ENCODE results near the gene SMYD4. TPM values are rescaled to one million over a fixed set of nuclear protein-coding genes. Genes with fewer than 3 reads are reported as not detected.
"Not testable (repeated sequence)": the region's sequence is repeated elsewhere in the genome, so short reads cannot be mapped to it uniquely, and the experiment has no call there.

SMYD4 gene
- total RNA-seq, 2 donors from 2014 or later = 31.6 to 36.8 TPM

DNA sequence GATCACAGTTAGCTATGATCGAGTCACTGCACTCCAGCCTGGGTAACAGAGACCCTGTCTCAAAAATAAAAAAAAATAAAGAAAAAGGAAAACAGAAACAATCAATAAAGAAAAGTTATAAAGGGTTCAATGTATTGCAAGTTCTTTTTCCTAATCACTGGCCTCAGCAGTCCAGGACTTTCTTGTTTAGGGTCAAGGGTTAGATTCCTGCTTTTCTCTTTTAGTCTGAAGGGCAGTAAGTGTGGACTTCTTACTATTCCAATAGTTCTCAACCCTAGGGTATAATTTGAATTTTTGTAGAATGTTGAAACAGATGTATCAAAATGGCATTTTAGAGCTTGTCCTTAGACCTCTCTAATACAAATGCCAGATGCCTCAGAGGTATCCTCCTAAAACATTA, 27.3 kb downstream of the SMYD4 start:
- H3K27me3 ChIP-seq (ENCODE audit: control insufficient read depth, insufficient read depth, low read length, poor library complexity, severe bottlenecking) = no peaks in the 10 kb centered on the region
- Mint-ChIP-seq H3K27ac (no peak overlapping the region), H3K4me3 (no peak overlapping the region), H3K27me3 (ENCODE audit: insufficient read depth) (no peaks in the 10 kb centered on the region), H3K4me1 (no peaks in the 10 kb centered on the region), H3K36me3 (ENCODE audit: low read depth) (peaks cover 49% of the 10 kb centered on the region), H3K9me3 (no peaks in the 10 kb centered on the region)
- peaks cover 58% of the 10 kb centered on the region for H3K36me3 ChIP-seq (ENCODE audit: control insufficient read depth, insufficient read depth, low read length)
- H3K4me3 ChIP-seq (ENCODE audit: low read length) = no peak overlapping the region
- TF ChIP-seq, protein P1, sequence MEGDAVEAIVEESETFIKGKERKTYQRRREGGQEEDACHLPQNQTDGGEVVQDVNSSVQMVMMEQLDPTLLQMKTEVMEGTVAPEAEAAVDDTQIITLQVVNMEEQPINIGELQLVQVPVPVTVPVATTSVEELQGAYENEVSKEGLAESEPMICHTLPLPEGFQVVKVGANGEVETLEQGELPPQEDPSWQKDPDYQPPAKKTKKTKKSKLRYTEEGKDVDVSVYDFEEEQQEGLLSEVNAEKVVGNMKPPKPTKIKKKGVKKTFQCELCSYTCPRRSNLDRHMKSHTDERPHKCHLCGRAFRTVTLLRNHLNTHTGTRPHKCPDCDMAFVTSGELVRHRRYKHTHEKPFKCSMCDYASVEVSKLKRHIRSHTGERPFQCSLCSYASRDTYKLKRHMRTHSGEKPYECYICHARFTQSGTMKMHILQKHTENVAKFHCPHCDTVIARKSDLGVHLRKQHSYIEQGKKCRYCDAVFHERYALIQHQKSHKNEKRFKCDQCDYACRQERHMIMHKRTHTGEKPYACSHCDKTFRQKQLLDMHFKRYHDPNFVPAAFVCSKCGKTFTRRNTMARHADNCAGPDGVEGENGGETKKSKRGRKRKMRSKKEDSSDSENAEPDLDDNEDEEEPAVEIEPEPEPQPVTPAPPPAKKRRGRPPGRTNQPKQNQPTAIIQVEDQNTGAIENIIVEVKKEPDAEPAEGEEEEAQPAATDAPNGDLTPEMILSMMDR (conservative IDR thresholded peaks at IDR 0.05) = no peak
- H3K4me1 ChIP-seq (ENCODE audit: control insufficient read depth, insufficient read depth, low read length) = no peaks in the 10 kb centered on the region
- H3K9ac ChIP-seq (ENCODE audit: extremely low read depth, low read length, poor library complexity, severe bottlenecking) = no peak overlapping the region
- no peaks in the 10 kb centered on the region for H3K9me3 ChIP-seq (ENCODE audit: control insufficient read depth, low read length)
- 93% methylated on average over 1 of the region's 1 CpG; no CpG with 5 or more reads in 1 of the 2 experiments for WGBS, 2 experiments (ENCODE audit: insufficient coverage in 1 of 2, insufficient read length in 1 of 2)
- H3K27ac ChIP-seq (ENCODE audit: low read depth, low read length) = no peak overlapping the region
- no peak for DNase-seq

DNA sequence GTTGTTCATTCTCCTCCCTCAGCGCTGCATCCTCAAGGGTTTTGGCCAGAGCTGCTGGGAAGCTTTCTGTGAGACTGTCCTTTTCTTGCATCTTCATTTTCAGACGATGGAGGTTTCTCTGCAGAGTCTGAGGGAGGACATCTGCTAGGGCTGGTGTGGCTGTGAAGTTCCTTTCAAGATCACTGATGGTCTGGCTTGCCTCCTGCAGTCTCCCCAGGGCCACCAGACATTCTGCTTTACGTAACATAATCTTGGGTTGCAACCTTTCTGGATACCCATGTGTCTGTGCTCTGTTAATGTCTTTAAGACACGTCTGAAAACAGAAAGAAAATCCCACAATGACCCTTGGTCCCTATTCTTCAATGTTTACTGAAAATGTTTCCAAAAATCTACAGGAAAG, 29.0 kb downstream of the SMYD4 start:
- Histone ChIP-seq H3K27me3 (ENCODE audit: control insufficient read depth, insufficient read depth, low read length, poor library complexity, severe bottlenecking) (no peaks in the 10 kb centered on the region), H3K9ac (ENCODE audit: extremely low read depth, low read length, poor library complexity, severe bottlenecking) (no peak overlapping the region), H3K27ac (ENCODE audit: low read depth, low read length) (no peak overlapping the region), H3K4me3 (ENCODE audit: low read length) (no peak overlapping the region), H3K9me3 (ENCODE audit: control insufficient read depth, low read length) (no peaks in the 10 kb centered on the region), H3K4me1 (ENCODE audit: control insufficient read depth, insufficient read depth, low read length) (no peaks in the 10 kb centered on the region), H3K36me3 (ENCODE audit: control insufficient read depth, insufficient read depth, low read length) (peaks cover 46% of the 10 kb centered on the region)
- Mint-ChIP-seq H3K9me3 (no peaks in the 10 kb centered on the region), H3K4me3 (no peak overlapping the region), H3K4me1 (no peaks in the 10 kb centered on the region), H3K27ac (no peak overlapping the region), H3K36me3 (ENCODE audit: low read depth) (peaks cover 54% of the 10 kb centered on the region), H3K27me3 (ENCODE audit: insufficient read depth) (no peaks in the 10 kb centered on the region)
- TF ChIP-seq, protein P1 (conservative IDR thresholded peaks at IDR 0.05) = no peak
- whole genome bisulfite sequencing, 2 experiments (ENCODE audit: insufficient coverage in 1 of 2, insufficient read length in 1 of 2) = 81 to 88% methylated on average over 3 to 4 of the region's 4 CpGs
- no peak for DNase-seq

DNA sequence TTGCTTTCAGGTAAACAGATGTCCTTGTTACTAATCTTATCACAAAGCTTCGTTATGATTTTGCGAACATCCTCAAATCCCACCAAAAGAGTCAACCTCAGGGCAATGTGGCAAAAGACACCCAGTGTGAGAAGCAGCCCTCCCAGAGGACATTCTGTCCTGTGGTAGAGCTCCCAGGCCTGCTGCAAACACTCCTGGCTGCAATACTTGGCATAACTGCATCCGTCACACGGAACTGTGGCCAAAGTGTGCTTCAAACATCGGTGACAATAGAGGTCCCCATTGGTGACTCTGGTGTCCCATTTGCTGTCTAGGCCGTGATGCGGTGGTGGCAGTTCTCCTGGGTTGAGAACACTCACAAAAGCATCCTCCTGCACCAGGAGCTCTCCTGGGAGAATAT, 29.5 kb downstream of the SMYD4 start:
- Mint-ChIP-seq H3K9me3 (no peaks in the 10 kb centered on the region), H3K27me3 (ENCODE audit: insufficient read depth) (no peaks in the 10 kb centered on the region), H3K36me3 (ENCODE audit: low read depth) (peaks cover 56% of the 10 kb centered on the region), H3K27ac (no peak overlapping the region), H3K4me1 (no peaks in the 10 kb centered on the region), H3K4me3 (no peak overlapping the region)
- Histone ChIP-seq H3K4me1 (ENCODE audit: control insufficient read depth, insufficient read depth, low read length) (no peaks in the 10 kb centered on the region), H3K9me3 (ENCODE audit: control insufficient read depth, low read length) (no peaks in the 10 kb centered on the region), H3K36me3 (ENCODE audit: control insufficient read depth, insufficient read depth, low read length) (peaks cover 46% of the 10 kb centered on the region), H3K9ac (ENCODE audit: extremely low read depth, low read length, poor library complexity, severe bottlenecking) (no peak overlapping the region), H3K4me3 (ENCODE audit: low read length) (no peak overlapping the region), H3K27ac (ENCODE audit: low read depth, low read length) (no peak overlapping the region), H3K27me3 (ENCODE audit: control insufficient read depth, insufficient read depth, low read length, poor library complexity, severe bottlenecking) (no peaks in the 10 kb centered on the region)
- no peak for DNase-seq
- 97% methylated on average over 5 to 7 of the region's 7 CpGs for WGBS, 2 experiments (ENCODE audit: insufficient coverage in 1 of 2, insufficient read length in 1 of 2)
- TF ChIP-seq, protein P1 (conservative IDR thresholded peaks at IDR 0.05) = no peak

DNA sequence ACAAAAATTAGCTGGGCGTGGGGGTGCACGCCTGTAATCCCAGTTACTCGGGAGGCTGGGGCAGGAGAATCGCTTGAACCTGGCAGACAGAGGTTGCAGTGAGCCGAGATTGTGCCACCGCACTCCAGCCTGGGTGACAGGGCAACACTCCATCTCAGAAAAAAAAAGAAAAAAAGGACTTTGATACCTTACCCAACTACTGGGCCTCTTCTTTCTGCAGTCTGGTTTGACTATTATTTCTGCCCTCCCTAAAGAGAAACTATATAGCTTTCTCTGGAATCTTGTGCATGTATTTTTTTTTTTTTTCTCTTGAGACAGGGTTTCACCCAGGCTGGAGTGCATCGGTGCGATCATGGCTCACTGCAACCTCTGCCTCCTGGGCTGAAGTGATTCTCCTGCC, 31.9 kb downstream of the SMYD4 start:
- H3K4me1 ChIP-seq (ENCODE audit: control insufficient read depth, insufficient read depth, low read length); H3K9me3 ChIP-seq (ENCODE audit: control insufficient read depth, low read length); H3K4me3 Mint-ChIP-seq; H3K4me1 Mint-ChIP-seq; DNase-seq; H3K27ac ChIP-seq (ENCODE audit: low read depth, low read length); H3K27me3 Mint-ChIP-seq (ENCODE audit: insufficient read depth); H3K4me3 ChIP-seq (ENCODE audit: low read length); H3K27me3 ChIP-seq (ENCODE audit: control insufficient read depth, insufficient read depth, low read length, poor library complexity, severe bottlenecking); H3K9me3 Mint-ChIP-seq; H3K27ac Mint-ChIP-seq; H3K9ac ChIP-seq (ENCODE audit: extremely low read depth, low read length, poor library complexity, severe bottlenecking): not testable (repeated sequence)
- WGBS, 2 experiments (ENCODE audit: insufficient coverage in 1 of 2, insufficient read length in 1 of 2) = 93 to 97% methylated on average over 4 to 8 of the region's 8 CpGs
- H3K36me3 Mint-ChIP-seq (ENCODE audit: low read depth) = peaks cover 50% of the 10 kb centered on the region
- peaks cover 35% of the 10 kb centered on the region for H3K36me3 ChIP-seq (ENCODE audit: control insufficient read depth, insufficient read depth, low read length)
